ENCODE measurements around the gene GNPTAB.
"Not testable (repeated sequence)": the region's sequence is repeated elsewhere in the genome, so short reads cannot be mapped to it uniquely, and the experiment has no call there.

GNPTAB gene

DNA sequence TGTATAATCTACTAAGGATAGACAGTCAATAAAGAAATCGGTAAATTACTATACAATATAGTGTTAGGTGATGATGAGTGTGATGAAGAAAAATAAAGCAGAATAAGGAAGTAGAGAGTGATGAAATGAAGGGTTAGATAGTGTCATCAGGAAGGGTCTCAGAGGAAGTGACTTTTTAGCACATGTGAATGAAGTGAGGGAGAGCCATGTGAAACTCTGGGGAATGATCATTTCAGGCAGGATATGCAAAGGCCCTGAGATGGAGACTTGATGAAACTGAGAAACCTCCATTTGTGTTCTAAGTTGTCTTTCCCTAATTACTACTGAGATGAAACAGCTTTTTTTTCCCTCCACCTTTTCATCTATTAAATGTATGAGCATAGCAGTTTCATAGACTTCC lies 19.4 kb upstream of the GNPTAB start:
- DNase-seq: no peak

DNA sequence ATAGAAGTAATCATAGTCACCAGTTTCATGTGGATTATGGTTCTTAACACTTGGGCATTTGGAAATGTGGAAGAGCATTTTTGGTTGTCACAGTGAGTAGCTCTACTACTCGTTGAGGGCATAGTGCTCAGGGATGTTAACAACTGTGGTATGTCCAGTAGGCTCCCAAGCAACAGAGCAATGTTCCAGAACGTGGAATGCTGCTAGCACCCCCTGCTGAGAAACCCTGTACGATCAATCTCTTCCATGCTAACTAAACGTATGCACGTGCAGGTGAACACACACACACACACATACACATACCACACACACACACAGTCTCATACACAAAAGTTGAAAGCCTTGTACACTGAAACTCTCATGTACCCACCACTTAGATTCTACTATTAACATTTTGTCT lies 16.6 kb upstream of the GNPTAB start:
- no peak for DNase-seq

- DNase-seq: no peak
Observed at GRCh38 chr12:101845137-101845711, 14.5 kb upstream of the GNPTAB start.

DNA sequence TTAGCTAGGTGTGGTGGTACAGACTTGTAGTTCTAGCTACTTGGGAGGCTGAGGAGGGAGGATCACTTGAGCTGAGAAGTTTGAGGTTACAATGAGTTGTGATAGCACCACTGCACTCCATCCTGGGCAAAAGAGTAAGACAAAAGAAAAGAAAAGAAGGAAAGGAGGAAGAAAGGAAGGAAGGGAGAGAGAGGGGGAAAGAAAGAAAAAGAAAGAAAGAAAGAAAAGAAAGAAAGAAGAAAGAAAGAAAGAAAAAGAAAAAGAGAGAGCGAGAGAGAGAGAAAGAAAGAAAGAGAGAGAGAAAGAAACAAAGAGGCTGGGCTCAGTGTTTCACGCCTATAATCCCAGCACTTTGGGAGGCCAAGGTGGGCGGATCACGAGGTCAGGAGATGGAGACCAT lies 10.3 kb upstream of the GNPTAB start:
- no peak for DNase-seq

DNA sequence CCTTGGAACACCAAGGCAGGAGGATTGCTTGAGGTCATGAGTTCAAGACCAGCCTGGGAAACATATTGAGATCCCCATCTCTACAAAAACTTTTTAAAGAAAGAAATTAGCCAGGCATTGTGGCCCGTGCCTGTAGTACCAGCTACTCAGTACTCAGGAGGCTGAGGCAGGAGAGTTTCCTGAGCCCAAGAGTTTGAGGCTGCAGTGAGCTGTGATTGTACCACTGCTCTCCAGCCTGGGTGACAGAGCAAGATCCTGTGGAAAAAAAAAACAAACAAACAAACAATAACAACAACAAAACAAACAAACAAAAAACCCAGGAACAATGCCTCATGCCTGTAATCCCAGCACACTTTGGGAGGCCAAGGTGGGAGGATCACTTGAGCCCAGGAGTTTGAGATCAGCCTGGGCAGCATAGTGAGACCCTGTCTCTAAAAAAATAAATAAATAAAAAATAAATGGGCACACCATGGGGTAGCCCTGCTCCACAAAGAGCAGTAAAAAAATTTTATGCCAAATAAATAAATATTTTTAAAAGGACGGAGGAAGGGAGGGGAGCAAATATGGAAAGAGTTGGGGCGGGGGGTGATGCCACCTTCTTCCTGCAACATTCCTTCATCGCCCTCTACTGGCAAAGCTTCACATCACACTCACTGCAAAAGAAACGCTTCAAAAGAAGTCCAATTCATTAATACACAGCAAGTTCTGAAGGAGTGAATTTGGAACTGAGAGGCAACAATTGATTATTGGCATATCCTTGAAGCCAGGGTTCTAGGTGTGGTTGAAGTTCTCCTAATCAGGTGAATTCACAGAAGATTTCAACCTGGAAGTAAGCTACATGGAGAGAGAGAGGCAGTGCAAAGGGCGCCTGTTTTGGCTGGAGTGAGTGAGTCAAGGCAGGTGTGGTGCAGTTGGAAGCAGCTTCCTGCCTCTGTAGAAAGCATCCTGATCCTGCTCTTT lies 8.8 kb upstream of the GNPTAB start:
- no peak for DNase-seq

DNA sequence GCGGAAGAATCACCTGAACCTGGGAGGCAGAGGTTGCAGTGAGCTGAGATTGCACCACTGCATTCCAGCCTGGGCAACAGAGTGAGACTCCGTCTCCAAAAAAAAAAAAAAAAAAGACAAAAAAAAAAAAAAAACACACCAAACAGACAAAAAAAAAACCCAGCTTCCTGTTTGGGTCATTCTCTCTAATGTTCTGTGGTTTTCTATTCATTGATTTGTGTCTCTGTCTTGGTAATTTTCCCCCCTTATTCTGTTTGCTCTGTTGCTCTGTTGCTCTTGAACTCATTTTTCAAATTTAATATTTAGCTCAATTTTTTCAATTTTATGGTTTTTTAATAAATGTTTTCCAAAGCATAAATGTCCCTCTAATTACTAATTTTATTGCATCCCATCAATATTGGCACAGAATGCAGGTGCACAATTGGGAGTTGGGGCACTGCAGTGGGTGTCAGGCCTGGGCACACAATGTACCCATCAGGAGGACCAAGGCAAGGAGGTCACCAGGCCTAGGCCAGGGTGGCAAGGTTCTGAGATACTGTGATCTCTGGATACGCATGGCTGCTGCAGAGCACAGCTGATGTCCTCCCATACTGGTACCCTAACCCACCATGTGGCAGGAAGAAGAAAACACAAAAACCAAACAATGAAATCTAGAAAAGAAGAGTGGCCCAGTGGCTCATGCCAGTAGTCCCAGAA lies 8.0 kb upstream of the GNPTAB start:
- no peak for DNase-seq

GRCh38 chr12:101832030-101832429 lies 1.3 kb upstream of the GNPTAB start:
- no peak for DNase-seq

DNA sequence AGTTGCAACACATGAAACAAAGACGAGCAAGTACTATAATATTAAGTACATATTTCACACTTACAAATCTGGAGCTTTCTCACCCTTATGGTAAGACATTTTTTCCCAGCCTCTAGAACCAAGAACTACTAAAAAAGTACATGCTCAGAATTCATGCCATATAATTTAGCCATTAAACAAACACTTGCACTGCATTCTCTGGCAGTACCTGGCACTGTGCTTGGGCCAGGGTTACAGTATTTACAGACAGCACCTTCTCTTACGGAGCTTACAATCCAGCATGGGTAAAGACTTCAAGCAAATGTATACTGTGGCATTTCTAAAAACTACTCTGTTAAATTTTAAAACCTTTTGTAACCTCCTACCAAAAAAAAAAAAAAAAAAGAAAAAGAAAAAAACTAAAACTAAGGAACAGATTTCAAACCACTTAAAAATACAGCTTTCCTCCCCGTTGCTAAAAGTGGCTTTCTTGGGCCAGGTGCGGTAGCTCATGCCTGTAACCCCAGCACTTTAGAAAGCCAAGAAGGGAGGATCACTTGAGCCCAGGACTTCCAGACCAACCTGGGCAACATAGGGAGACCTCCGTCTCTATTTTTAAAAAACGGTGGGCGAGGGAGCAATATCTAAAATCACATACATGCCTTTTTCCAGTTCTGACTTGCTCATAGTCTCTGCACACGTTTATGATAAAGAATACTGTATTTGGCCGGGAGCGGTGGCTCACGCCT lies 956 bp downstream of the GNPTAB start:
- peak; percentile 60 for DNase-seq

DNA sequence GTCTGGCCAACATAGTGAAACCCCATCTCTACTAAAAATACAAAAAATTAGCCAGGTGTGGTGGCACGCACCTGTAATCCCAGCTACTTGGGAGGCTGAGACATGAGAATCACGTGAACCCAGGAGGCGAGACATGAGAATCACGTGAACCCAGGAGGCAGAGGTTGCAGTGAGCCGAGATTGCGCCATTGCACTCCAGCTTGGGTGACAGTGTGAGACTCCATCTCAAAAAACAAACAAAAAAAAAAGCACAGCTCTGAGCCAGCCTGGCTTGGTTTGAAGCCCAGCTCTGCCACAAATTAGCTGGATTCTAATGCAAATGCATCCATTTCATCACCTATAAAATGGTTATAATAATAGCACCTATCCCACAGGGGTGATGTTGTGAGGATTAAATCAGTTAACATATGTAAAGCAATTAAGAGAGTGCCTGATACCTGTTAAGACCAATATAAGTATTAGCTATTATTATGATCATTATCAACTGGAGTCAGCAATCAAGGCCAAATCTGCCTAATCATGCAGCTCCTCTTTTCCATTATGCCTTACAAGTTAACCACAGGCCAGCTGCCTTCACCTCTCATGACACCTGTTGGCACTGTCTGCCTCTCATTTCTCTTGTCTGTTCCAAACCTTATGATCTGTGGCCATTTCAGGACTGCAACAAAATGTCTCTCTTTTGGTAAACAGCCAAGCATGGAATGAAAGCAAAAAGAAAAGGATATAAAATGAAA lies 2.1 kb downstream of the GNPTAB start:
- peak; percentile 15 for DNase-seq

DNA sequence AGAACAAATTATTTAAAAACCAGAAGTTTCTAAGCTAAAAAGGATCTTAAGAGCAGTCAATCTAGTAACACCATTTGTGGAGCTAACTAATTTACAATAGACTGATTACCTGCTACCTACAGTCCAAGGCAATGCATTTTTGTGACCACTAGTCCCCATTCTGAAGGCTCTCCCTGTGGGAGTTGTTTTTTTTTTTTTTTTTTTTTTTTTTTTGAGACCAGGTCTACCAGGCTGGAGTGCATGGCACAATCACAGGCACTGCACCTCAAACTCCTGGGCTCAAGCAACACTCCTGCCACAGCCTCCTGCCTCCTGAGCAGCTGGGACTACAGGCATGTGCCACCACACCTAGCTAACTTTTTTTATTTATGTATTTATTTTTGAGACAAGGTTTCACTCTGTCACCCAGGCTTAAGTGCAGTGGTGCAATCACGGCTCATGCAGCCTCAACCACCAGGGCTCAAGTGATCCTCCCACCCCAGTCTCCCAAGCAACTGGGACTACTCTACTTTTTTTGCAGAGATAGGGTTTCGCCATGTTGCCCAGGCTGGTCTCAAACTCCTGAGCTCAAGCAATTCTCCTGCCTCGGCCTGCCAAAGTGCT lies 3.9 kb downstream of the GNPTAB start:
- DNase-seq: no peak

GRCh38 chr12:101824831-101825230 lies 5.9 kb downstream of the GNPTAB start:
- no peak for DNase-seq

GRCh38 chr12:101823891-101824290 lies 6.9 kb downstream of the GNPTAB start:
- peak; percentile 27 for DNase-seq

- DNase-seq: no peak
Observed at GRCh38 chr12:101823039-101823438, 7.7 kb downstream of the GNPTAB start.

DNA sequence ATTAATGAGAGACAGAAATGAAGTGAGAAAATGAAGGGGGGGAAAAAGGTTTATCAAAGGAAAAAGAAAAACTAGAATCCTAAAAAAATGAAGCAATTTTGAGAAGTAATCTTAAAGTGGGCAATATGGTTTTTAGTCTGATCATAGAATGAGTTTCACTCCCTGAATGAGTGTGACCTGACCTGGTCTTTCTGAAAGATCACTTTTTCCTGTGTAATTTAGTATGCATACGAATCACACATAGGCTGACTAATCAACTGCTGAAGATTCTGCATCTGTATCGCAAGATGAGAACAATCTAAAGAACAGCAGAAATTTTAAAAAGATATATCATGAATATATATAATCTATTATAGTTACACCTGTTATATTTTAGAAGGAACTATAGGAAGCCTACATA lies 11.3 kb downstream of the GNPTAB start:
- DNase-seq: no peak

DNA sequence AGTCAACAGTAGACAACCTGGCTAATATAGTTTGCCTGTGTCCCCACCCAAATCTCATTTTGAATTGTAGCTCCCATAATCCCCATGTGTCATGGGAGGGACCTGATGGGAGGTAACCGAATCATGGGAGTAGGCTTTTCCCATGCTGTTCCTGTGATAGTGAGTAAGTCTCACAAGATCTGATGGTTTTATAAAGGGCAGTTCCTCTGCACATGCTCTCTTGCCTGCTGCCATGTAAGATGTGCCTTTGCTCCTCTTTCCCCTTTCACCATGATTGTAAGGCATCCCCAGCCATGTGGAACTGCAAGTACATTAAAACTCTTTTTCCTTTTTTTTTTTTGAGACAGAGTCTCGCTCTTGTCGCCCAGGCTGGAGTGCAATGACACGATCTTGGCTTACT lies 12.1 kb downstream of the GNPTAB start:
- not testable (repeated sequence) for DNase-seq

- no peak for DNase-seq
Observed at GRCh38 chr12:101813117-101813516, 17.6 kb downstream of the GNPTAB start.

DNA sequence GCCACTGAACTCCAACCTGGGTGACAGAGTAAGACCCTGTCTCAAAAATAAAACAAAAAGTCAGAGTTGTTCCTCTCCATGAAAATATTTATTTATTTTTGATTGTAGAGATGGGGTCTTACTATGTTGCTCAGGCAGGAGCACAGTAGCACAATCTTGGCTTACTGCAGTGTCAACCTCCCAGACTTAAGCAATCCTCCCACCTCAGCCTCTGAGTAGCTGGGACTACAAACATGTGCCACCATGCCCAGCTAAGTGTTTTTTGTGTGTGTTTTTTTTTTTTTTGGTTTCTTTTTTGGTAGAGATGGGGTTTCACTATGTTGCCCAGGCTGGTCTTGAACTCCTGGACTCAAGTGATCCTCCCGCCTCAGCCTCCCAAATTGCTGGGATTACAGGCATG lies 18.0 kb downstream of the GNPTAB start:
- DNase-seq: not testable (repeated sequence)

DNA sequence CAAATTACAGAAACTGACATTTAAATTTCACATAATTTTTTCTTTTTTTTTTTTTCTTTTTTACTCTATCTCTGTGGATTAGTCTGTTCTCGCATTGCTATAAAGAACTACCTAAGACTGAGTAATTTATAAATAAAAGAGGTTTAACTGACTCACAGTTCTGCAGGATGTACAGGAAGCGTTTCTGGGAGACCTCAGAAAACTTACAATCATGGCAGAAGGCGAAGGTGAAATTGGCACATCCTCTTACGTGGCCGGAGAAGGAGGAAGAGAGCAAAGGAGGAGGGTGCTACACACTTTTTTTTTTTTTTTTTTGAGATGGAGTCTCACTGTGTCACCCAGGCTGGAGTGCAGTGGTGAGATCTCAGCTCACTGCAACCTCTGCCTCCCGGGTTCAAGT lies 19.4 kb downstream of the GNPTAB start:
- not testable (repeated sequence) for DNase-seq

GRCh38 chr12:101809208-101809607 lies 21.6 kb downstream of the GNPTAB start:
- DNase-seq: no peak

DNA sequence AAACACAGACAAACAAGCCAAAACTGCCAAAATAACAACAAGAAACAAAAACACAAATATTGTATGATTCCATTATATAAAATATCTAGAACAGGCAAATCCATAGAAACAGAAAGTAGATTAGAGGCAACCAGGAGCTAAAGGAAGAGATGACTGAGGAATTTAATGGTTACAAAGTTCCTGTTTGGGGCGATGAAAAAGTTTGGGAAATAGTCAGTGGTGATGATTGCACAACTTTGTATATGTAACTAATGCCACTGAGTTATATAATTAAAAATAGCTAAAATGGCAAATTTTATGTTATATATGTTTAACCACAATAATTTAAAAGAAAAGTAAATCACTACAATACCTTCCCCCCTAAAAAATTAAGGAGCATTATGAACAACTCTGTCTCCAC lies 24.5 kb downstream of the GNPTAB start:
- no peak for DNase-seq

DNA sequence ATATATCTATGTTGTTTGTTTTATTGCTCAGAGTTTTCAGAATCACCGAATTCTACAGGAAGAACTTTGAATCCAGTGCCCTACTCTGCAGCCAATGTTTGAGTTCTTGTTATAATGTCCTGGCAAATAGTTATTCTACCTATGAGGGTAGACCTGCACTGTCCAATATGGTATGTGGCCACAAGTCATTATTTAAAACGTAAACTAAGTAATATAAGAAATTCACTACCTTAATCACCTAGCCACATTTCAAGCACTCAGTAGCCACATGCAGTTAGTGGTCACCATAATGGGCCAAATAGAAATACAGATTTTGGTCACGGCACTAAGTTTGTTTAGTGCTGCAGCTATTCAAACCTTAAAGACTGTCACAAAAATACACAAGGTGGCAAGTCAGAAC lies 26.4 kb downstream of the GNPTAB start:
- no peak for DNase-seq

DNA sequence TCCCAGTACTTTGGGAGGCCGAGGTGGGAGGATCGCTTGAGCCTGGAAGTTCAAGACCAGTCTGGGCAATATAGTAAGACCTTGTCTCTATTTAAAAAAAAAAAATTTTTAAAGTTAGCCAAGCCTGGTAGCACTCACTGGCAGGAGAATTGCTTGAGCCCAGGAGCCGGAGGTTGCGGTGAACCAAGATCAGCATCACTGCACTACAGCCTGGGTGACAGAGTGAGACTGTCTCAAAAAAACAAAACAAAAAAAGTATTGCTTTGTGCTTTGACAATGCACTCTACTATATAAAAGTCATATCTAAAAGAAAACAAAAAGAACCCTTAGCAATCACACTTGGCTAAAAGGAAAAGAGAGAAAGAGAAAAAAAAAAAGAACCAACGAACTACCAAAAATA lies 26.8 kb downstream of the GNPTAB start:
- DNase-seq: no peak
